Right lobe of liver (tissue), 6 donors: ENCODE measurements around the gene SACM1L. TPM values are rescaled to one million over a fixed set of nuclear protein-coding genes. Genes with fewer than 3 reads are reported as not detected.
"Not testable (repeated sequence)": the region's sequence is repeated elsewhere in the genome, so short reads cannot be mapped to it uniquely, and the experiment has no call there.

ENCODE experiments used
- ATAC-seq, 4 donors: fragments of 200-7000 bp; cut with Tn5 transposase; one replicate each; pipeline ENCODE4 v1.9.1; 2020; ENCODE audit warnings: mild to moderate bottlenecking in 4 of 4, moderate library complexity in 4 of 4
- DNase-seq, 3 donors: peaks; one replicate each; pipeline ENCODE4 v3.0.0-alpha.2; 2020
- H3K27ac ChIP-seq, 3 donors: fragments of 200-600 bp; one replicate each; pipeline ENCODE4 v1.8.0; 2022
- H3K27me3 ChIP-seq, 2 donors: fragments of 200-600 bp; one replicate each; pipeline ENCODE4 v1.8.0; 2022
- H3K36me3 ChIP-seq, 4 donors: fragments of 200-600 bp; sonication (generic) in 1 of 4; one replicate each; pipeline versions ENCODE4 v1.5.1 to v1.8.0; 2017 to 2022; ENCODE audit warnings: control low read depth in 1 of 4
- H3K4me1 ChIP-seq, 4 donors: fragments of 200-600 bp; sonication (generic) in 1 of 4; one replicate each; pipeline versions ENCODE4 v1.5.1 to v1.8.0; 2017 to 2022; ENCODE audit warnings: control low read depth in 1 of 4
- H3K4me3 ChIP-seq, 3 donors: fragments of 200-600 bp; one replicate each; pipeline ENCODE4 v1.8.0; 2022
- H3K9me3 ChIP-seq, 4 donors: fragments of 200-600 bp; sonication (generic) in 1 of 4; one replicate each; pipeline versions ENCODE4 v1.5.1 to v1.8.0; 2017 to 2022; ENCODE audit warnings: control low read depth in 1 of 4
- POLR2A ChIP-seq: fragments of 450-650 bp; IDR thresholded peaks from one replicate; pipeline ENCODE4 v1.6.1; 2017; ENCODE audit warnings: antibody characterized with exemption, mild to moderate bottlenecking
- WGBS: methylation state at CpG from one replicate; pipeline ENCODE4 v1.1.6; 2018; ENCODE audit warnings: low coverage, low lambda C conversion rate; ENCODE audit not compliant: insufficient coverage; ENCODE audit errors: missing lambda C conversion rate; 5-methylcytosine and 5-hydroxymethylcytosine counted together
- intact Hi-C, 2 donors: fragments of 100-400 bp; cut with DNase I; formaldehyde crosslinking; loops; one replicate each; pipeline versions ENCODE4 v1.11.2 to v1.14.1; 2022
- total RNA-seq, 6 experiments: library from RNA; depleted of rRNA in 2 of 6; stranded (reverse); fragments of >200 nt in 2 of 6; fragmentation: NEBNext Ultra II Directional in 3 of 6; extraction: Animal tissue kit (Norgen Biotek cat#: 25700) in 3 of 6; gene quantifications; one replicate each; pipeline versions ENCODE4 v1.1.0 to v1.2.4, GENCODE V29; 2016 to 2023
- TF ChIP-seq, protein P1 (sequence below), 4 donors: fragments of 200-600 bp in 3 of 4; fragments of 450-650 bp in 1 of 4; IDR thresholded peaks; one replicate each; pipeline versions ENCODE4 v1.5.1 to v1.8.0; 2016 to 2022; ENCODE audit warnings: antibody characterized with exemption in 4 of 4, mild to moderate bottlenecking in 2 of 4
- donor health status: DM: no; HTN: yes; CAD: no.
- donor health status: DM: no; HTN: no; CAD: no.
- donor health status: DM: no; HTN: no; CAD: no.
- donor health status: DM: no; HTN: yes; CAD: no.
- donor health status: DM: no; HTN: yes; CAD: no.

SACM1L gene
- total RNA-seq, 6 experiments from 2014 or later = 16.8 to 23.9 (median 21.5) TPM

DNA sequence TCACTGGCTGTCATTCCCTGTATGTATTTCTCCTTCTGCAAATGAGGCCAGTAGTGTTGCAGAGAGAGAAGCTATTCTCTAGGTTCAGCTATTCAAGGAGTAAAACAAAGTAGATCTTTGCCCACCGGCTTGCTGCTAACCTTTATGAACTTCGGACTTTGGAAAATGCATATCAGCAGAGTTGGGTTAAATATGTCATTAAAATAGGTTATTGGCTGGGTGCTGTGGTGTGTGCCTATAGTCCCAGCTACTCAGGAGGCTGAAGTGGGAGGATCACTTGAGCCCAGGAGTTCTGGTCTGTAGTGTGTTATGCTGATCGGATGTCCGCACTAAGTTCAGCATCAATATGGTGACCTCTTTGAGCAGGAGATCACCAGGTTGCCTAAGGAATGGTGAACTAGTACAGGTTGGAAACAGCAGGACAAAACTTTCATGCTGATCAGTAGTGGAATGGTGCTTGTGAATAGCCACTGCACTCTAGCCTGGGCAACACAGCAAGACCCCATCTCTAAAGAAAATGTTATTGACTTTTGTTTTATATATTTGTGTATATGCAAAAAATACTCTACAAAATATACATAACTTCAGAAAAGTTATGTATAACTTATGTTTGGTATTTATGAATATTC, 53.4 kb downstream of the SACM1L start:
- ATAC-seq (no peak), DNase-seq (no peak)
- no peak overlapping the region for H3K27ac ChIP-seq
- WGBS = 79% methylated on average over 4 of the region's 4 CpGs
- intact Hi-C loops = no loop called here
- H3K4me1 ChIP-seq = peaks cover 0 to 6% (median 0%) of the 10 kb centered on the region in 4 donors
- TF ChIP-seq POLR2A = no peak
- TF ChIP-seq, protein P1, sequence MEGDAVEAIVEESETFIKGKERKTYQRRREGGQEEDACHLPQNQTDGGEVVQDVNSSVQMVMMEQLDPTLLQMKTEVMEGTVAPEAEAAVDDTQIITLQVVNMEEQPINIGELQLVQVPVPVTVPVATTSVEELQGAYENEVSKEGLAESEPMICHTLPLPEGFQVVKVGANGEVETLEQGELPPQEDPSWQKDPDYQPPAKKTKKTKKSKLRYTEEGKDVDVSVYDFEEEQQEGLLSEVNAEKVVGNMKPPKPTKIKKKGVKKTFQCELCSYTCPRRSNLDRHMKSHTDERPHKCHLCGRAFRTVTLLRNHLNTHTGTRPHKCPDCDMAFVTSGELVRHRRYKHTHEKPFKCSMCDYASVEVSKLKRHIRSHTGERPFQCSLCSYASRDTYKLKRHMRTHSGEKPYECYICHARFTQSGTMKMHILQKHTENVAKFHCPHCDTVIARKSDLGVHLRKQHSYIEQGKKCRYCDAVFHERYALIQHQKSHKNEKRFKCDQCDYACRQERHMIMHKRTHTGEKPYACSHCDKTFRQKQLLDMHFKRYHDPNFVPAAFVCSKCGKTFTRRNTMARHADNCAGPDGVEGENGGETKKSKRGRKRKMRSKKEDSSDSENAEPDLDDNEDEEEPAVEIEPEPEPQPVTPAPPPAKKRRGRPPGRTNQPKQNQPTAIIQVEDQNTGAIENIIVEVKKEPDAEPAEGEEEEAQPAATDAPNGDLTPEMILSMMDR (IDR thresholded peaks at IDR 0.05) = no peak
- no peaks in the 10 kb centered on the region for H3K27me3 ChIP-seq
- H3K9me3 ChIP-seq = no peaks in the 10 kb centered on the region
- peaks cover 5 to 60% (median 10%) of the 10 kb centered on the region in 4 donors for H3K36me3 ChIP-seq
- H3K4me3 ChIP-seq = no peak overlapping the region

DNA sequence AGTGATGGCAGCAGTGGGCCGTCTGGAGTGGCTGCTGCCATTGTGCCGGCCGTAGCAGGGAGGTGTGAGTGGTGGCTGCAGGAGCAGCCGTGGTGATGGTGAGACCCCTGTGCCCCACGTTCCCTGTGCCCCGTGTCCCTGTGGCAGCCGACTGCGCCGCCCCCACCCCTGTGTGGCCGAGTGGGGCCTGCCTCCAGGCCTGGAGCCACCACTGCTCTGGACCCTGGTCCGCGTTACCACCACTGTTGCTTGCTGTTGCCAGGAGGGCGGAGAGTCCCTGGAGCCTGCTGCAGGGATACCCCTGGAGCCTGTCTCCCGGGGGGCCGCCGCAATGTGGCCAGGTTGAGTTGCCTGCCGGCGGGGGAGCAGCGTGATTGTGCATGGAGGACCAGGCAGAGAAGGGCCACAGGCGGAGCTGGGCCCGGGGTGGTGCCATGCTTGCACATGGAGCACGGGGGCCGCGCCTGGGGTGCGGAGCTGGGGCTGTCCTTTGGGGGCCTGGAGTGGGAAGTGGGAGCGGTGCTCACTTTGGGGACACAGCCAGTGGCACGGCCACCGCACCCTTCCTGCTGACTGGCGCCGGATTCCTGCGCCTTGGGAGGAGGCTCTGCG, 57.1 kb downstream of the SACM1L start:
- ATAC-seq (peak in 1 of 4 donors; percentile 32), DNase-seq (no peak)
- H3K4me1 ChIP-seq = peaks cover 0 to 6% (median 0%) of the 10 kb centered on the region in 4 donors
- peaks cover 0 to 32% (median 0%) of the 10 kb centered on the region in 4 donors for H3K36me3 ChIP-seq
- no peak overlapping the region for H3K4me3 ChIP-seq
- WGBS = 95% methylated on average over 4 of the region's 32 CpGs
- no peaks in the 10 kb centered on the region for H3K27me3 ChIP-seq
- intact Hi-C loops = no loop called here
- no peaks in the 10 kb centered on the region for H3K9me3 ChIP-seq
- H3K27ac ChIP-seq = no peak overlapping the region
- no peak for TF ChIP-seq POLR2A
- TF ChIP-seq, protein P1 (IDR thresholded peaks at IDR 0.05) = no peak

GRCh38 chr3:45746777-45747622, 57.8 kb downstream of the SACM1L start:
- TF ChIP-seq, protein P1 (IDR thresholded peaks at IDR 0.05) = no peak
- TF ChIP-seq POLR2A = no peak
- DNase-seq (no peak), ATAC-seq (peak in 3 of 4 donors; percentile 9 to 35 (median 18))
- Histone ChIP-seq H3K36me3 (peaks cover 0 to 32% (median 0%) of the 10 kb centered on the region in 4 donors), H3K4me1 (peaks cover 0 to 4% (median 0%) of the 10 kb centered on the region in 4 donors), H3K27me3 (no peaks in the 10 kb centered on the region), H3K4me3 (no peak overlapping the region), H3K9me3 (no peaks in the 10 kb centered on the region), H3K27ac (no peak overlapping the region)
- intact Hi-C loops = no loop called here
- WGBS = 90% methylated on average over 2 of the region's 18 CpGs

- Histone ChIP-seq H3K9me3 (no peaks in the 10 kb centered on the region), H3K27me3 (no peaks in the 10 kb centered on the region), H3K4me1 (no peaks in the 10 kb centered on the region), H3K4me3 (no peak overlapping the region), H3K36me3 (peaks cover 0 to 32% (median 0%) of the 10 kb centered on the region in 4 donors), H3K27ac (no peak overlapping the region)
- intact Hi-C loops = no loop called here
- no peak for ATAC-seq
- DNase-seq = no peak
- 100% methylated on average over 4 of the region's 8 CpGs for WGBS
- TF ChIP-seq, protein P1 (IDR thresholded peaks at IDR 0.05) = no peak
- no peak for TF ChIP-seq POLR2A
Measured at GRCh38 chr3:45748068-45748467, 58.9 kb downstream of the SACM1L start.

DNA sequence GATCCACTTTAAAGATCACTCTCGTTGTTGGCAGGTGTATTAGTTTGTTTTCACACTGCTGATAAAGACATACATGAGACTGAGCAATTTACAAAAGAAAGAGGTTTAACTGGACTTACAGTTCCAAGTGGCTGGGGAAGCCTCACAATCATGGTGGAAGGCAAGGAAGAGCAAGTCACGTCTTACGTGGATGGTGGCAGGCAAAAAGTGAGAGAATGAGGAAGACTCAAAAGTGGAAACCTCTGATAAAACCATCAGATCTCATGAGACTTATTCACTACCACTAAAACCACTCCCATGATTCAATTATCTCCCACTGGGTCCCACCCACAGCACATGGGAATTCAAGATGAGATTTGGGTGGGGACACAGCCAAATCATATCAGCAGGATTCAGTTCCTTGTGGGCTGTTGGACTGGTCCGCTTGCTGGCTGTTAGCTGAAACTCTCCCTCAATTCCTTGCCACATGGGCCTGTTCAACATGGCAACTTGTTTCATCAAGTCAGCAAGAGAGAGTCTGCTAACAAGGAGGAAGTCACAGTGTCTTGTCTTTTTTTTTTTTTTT, 59.9 kb downstream of the SACM1L start:
- H3K9me3 ChIP-seq, H3K27ac ChIP-seq, intact Hi-C loops, ATAC-seq, H3K4me3 ChIP-seq, H3K27me3 ChIP-seq, H3K4me1 ChIP-seq, DNase-seq: not testable (repeated sequence)
- 50% methylated on average over 2 of the region's 4 CpGs for WGBS
- H3K36me3 ChIP-seq = peaks cover 0 to 22% (median 0%) of the 10 kb centered on the region in 4 donors
